Transverse colon (tissue), 4 donors: ENCODE measurements around the gene GABRB3. TPM values are rescaled to one million over a fixed set of nuclear protein-coding genes. Genes with fewer than 3 reads are reported as not detected.

Experiments used
- DNase-seq: peaks from one replicate; pipeline ENCODE4 v3.0.0-alpha.2; 2019
- H3K27ac ChIP-seq, 4 donors: fragments of 200-600 bp; sonication (generic); 2 replicates each; pipeline ENCODE4 v1.5.1; 2016 to 2018; ENCODE audit warnings: inconsistent platforms in 4 of 4
- H3K27me3 ChIP-seq: fragments of 200-600 bp; sonication (generic); 2 replicates; pipeline ENCODE4 v1.5.1; 2017; ENCODE audit warnings: inconsistent platforms
- H3K36me3 ChIP-seq, 4 donors: fragments of 200-600 bp; sonication (generic); 2 replicates each; pipeline ENCODE4 v1.5.1; 2017 to 2019; ENCODE audit warnings: inconsistent platforms in 4 of 4
- H3K4me1 ChIP-seq, 4 donors: fragments of 200-600 bp; sonication (generic); 2 replicates each; pipeline ENCODE4 v1.5.1; 2017 to 2020; ENCODE audit warnings: inconsistent platforms in 4 of 4
- H3K4me3 ChIP-seq, 4 donors: fragments of 200-600 bp; sonication (generic); 1 replicate in 1 of 4; 2 replicates in 3 of 4; pipeline versions ENCODE4 v1.5.1 to v1.6.1; 2017 to 2019; ENCODE audit warnings: inconsistent platforms in 4 of 4
- H3K9me3 ChIP-seq, 2 donors: fragments of 200-600 bp; sonication (generic); 2 replicates each; pipeline ENCODE4 v1.5.1; 2017 to 2019; ENCODE audit warnings: inconsistent platforms in 2 of 2
- EP300 ChIP-seq: sonication (generic); formaldehyde crosslinking; IDR thresholded peaks from one replicate; pipeline ENCODE4 v1.6.1; 2017; ENCODE audit warnings: antibody characterized with exemption, low read depth
- POLR2A ChIP-seq: fragments of 450-650 bp; IDR thresholded peaks from one replicate; pipeline ENCODE4 v1.6.1; 2016; ENCODE audit warnings: antibody characterized with exemption, mild to moderate bottlenecking, moderate library complexity
- POLR2AphosphoS5 ChIP-seq, 3 donors: sonication (generic); formaldehyde crosslinking; IDR thresholded peaks; one replicate each; pipeline ENCODE4 v1.6.1; 2016; ENCODE audit warnings: antibody characterized with exemption in 3 of 3
- WGBS, 2 donors: methylation state at CpG; one replicate each; pipeline ENCODE4 v1.1.5; 2018; ENCODE audit warnings: low coverage in 1 of 2; 5-methylcytosine and 5-hydroxymethylcytosine counted together
- in situ Hi-C, 4 donors: fragments of 200-750 bp; cut with MboI; loops; one replicate each; pipeline versions ENCODE4 v1.15.0 to v1.15.1; 2017; ENCODE audit warnings: low sequenced_read_pairs in 3 of 4, low pct_ligation_motif_present in 1 of 4, low pct_unique_long_range_greater_than_20kb in 1 of 4
- intact Hi-C: fragments of 100-400 bp; cut with DNase I; formaldehyde crosslinking; loops from one replicate; pipeline ENCODE4 v1.15.1; 2023; ENCODE audit warnings: low total_unique reads
- total RNA-seq, 4 donors: library from RNA; depleted of rRNA; stranded (reverse); fragments of >200 nt; gene quantifications; one replicate each; pipeline ENCODE4 v1.1.0, GENCODE V29; 2016
- TF ChIP-seq, protein P1 (sequence below), 5 experiments: fragments of 200-600 bp in 3 of 5; fragments of 450-650 bp in 2 of 5; sonication (generic) in 3 of 5; IDR thresholded peaks; 1 replicate in 2 of 5; 2 replicates in 3 of 5; pipeline ENCODE4 v1.5.1; 2016 to 2017; ENCODE audit warnings: antibody characterized with exemption in 5 of 5, inconsistent platforms in 3 of 5, mild to moderate bottlenecking in 2 of 5, moderate library complexity in 1 of 5

GABRB3 gene
- total RNA-seq, 4 donors from 2014 or later = 0.20 to 3.8 (median 1.2) TPM

DNA sequence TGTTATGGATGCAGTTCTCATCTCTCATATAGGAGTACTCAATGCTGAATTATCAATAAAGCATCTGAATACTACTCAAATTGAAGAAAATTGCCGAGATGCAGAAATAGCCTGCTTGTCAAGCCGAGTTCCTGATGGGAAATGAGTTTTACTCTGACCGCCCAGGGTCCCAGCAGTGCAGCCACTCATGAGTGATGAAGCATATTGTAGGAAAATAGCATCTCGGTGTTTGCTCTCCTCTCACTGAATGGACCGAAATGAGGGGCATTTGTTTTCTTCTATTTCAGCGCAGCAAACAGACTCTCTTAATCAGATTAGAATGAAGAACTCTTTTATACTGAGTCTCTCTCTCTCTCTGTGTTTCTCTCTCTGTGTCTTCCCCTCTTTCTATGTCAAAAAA, 190.0 kb downstream of the GABRB3 start:
- intact Hi-C loops = no loop called here
- Histone ChIP-seq H3K27me3 (no peaks in the 10 kb centered on the region), H3K27ac (no peak overlapping the region), H3K36me3 (no peaks in the 10 kb centered on the region), H3K4me1 (no peaks in the 10 kb centered on the region), H3K4me3 (no peak overlapping the region), H3K9me3 (no peaks in the 10 kb centered on the region)
- DNase-seq = no peak
- in situ Hi-C loops = loop anchor here in 1 of 4 donors (10.0 kb wide), 1 partner anchor 62 kb away; no protein-coding TSS in a partner anchor
- WGBS, 2 donors = 82 to 83% methylated on average over 6 of the region's 6 CpGs
- TF ChIP-seq POLR2A (no peak), EP300 (no peak), POLR2AphosphoS5 (IDR thresholded peaks at IDR 0.05) (no peak)
- TF ChIP-seq, protein P1, sequence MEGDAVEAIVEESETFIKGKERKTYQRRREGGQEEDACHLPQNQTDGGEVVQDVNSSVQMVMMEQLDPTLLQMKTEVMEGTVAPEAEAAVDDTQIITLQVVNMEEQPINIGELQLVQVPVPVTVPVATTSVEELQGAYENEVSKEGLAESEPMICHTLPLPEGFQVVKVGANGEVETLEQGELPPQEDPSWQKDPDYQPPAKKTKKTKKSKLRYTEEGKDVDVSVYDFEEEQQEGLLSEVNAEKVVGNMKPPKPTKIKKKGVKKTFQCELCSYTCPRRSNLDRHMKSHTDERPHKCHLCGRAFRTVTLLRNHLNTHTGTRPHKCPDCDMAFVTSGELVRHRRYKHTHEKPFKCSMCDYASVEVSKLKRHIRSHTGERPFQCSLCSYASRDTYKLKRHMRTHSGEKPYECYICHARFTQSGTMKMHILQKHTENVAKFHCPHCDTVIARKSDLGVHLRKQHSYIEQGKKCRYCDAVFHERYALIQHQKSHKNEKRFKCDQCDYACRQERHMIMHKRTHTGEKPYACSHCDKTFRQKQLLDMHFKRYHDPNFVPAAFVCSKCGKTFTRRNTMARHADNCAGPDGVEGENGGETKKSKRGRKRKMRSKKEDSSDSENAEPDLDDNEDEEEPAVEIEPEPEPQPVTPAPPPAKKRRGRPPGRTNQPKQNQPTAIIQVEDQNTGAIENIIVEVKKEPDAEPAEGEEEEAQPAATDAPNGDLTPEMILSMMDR (IDR thresholded peaks at IDR 0.05) = no peak

DNA sequence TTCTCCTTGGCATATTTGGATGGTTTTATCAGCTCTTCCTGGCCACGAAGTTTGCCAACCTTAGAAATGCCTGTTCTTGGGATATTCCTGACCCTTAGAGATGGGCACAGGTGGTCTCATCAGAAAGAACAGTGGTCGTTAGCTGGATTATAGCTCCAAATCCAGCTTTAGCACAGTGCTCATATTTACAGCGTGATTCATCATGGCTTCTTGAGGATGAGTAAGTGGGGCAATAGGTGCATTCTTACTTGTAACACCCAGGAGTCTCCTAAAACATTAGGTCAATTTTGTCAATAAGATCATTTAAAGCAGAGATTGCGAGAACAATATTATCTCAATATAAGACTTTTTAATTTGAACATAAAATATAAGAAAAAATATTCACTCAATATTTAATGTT, 191.9 kb downstream of the GABRB3 start:
- Histone ChIP-seq H3K36me3 (no peaks in the 10 kb centered on the region), H3K9me3 (no peaks in the 10 kb centered on the region), H3K27ac (no peak overlapping the region), H3K27me3 (no peaks in the 10 kb centered on the region), H3K4me3 (no peak overlapping the region), H3K4me1 (no peaks in the 10 kb centered on the region)
- in situ Hi-C loops = loop anchor here in 1 of 4 donors (10.0 kb wide), 1 partner anchor 64 kb away; no protein-coding TSS in a partner anchor
- WGBS, 2 donors = 36 to 76% methylated on average over 2 to 4 of the region's 4 CpGs
- TF ChIP-seq POLR2A (no peak), POLR2AphosphoS5 (IDR thresholded peaks at IDR 0.05) (no peak), EP300 (no peak)
- TF ChIP-seq, protein P1 (IDR thresholded peaks at IDR 0.05) = no peak
- intact Hi-C loops = no loop called here
- DNase-seq = no peak

DNA sequence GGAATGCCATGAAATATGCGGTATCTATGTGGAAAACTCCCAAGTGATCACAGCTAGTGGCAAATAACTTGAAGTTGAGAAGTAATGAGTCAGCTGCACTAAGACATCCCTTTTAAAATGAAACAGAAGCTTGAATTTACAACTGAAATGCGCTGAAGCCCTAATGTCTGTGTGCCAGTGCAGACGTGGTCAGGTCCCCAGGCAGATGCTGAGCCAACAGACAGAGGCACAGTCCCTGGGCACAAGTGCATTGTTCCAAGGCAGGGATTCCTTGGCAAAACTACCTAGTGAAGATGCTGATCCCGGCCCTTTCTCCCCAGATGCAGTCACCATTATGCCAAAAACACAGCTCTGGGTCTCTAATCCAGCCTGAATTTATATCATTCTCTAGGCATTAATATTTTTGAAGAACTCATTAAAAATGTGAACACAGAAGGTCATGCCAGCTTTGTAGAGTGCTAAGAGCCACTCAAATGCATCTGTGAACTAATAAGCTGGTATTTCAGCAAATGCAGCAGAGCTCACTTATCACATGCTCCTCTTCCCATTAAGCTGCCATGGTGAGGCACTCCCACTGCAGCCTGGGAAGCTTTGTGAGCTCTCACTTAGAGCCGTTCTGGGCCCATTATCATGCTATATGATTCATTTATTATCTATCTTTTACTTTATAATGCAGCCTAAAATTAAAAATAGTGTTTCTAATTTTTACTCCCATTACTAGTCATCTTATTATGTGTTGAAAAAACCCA, 200.1 kb downstream of the GABRB3 start:
- H3K36me3 ChIP-seq = no peaks in the 10 kb centered on the region
- WGBS, 2 donors = 25 to 60% methylated on average over 2 to 5 of the region's 5 CpGs
- DNase-seq = no peak
- no peaks in the 10 kb centered on the region for H3K27me3 ChIP-seq
- TF ChIP-seq POLR2AphosphoS5 (IDR thresholded peaks at IDR 0.05) (no peak), POLR2A (no peak), EP300 (no peak)
- TF ChIP-seq, protein P1 (IDR thresholded peaks at IDR 0.05) = no peak
- intact Hi-C loops = no loop called here
- H3K4me3 ChIP-seq = no peak overlapping the region
- no peaks in the 10 kb centered on the region for H3K9me3 ChIP-seq
- no peaks in the 10 kb centered on the region for H3K4me1 ChIP-seq
- no peak overlapping the region for H3K27ac ChIP-seq
- in situ Hi-C loops = no loop called here

DNA sequence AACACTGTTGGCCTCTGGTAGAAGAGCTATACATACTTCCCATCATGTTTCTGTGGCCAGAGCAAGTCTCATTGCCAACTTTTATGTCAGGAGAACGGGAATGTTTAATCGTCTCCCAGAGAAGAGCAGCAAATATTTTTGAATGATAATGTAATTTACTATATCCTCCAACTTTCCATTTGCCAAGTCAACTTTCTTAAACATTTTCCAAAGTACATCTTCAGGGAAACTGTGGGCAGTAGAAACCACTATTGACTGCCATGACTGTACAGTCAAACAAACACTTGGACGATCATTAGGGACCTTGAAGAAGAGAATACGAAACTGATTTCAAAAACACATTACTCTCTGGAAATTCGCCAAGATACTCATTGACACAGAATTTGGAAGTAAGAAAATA, 201.5 kb downstream of the GABRB3 start:
- 64 to 77% methylated on average over 5 of the region's 5 CpGs for WGBS, 2 donors
- Histone ChIP-seq H3K36me3 (no peaks in the 10 kb centered on the region), H3K4me3 (no peak overlapping the region), H3K4me1 (no peaks in the 10 kb centered on the region), H3K27me3 (no peaks in the 10 kb centered on the region), H3K9me3 (peaks cover 0 to 2% of the 10 kb centered on the region in 2 donors), H3K27ac (no peak overlapping the region)
- TF ChIP-seq POLR2AphosphoS5 (IDR thresholded peaks at IDR 0.05) (no peak), EP300 (no peak), POLR2A (no peak)
- TF ChIP-seq, protein P1 (IDR thresholded peaks at IDR 0.05) = no peak
- in situ Hi-C loops (no loop called here), intact Hi-C loops (no loop called here)
- DNase-seq = no peak
